Measurements from ENCODE around the gene ARSB. TPM values are rescaled to one million over a fixed set of nuclear protein-coding genes. Genes with fewer than 3 reads are reported as not detected.
A peak's percentile ranks its signal among the peaks of the same experiment; 100 is the strongest.

The ARSB gene
- total and polyA plus RNA-seq, 8 donors, result 0.58 to 35.6 (median 7.6) TPM

- peak in 1 of 2 donors; percentile 43 for DNase-seq
- no peak for TF ChIP-seq EP300 (IDR thresholded peaks at IDR 0.05)
- TF ChIP-seq CTCF (IDR thresholded peaks at IDR 0.05), result no peak
- H3K4me1 ChIP-seq, result peaks cover 0 to 7% (median 5%) of the 10 kb centered on the region in 4 donors
- H3K27me3 ChIP-seq, result no peaks in the 10 kb centered on the region
- intact Hi-C loops (cut with DNase I; ENCODE audit: low total_unique reads), result loop anchor here (10.0 kb wide), 1 partner anchor 71 kb away; no protein-coding TSS in a partner anchor
- 45 to 59% (median 52%) methylated on average over 4 of the region's 4 CpGs for WGBS, 5 donors
- no peaks in the 10 kb centered on the region for H3K36me3 ChIP-seq
- no peak overlapping the region for H3K4me3 ChIP-seq
- no peak overlapping the region for H3K27ac ChIP-seq
- peaks cover 0 to 8% (median 4%) of the 10 kb centered on the region in 4 donors for H3K9me3 ChIP-seq
Observed at GRCh38 chr5:78893940-78894677, 91.0 kb downstream of the ARSB start.

DNA sequence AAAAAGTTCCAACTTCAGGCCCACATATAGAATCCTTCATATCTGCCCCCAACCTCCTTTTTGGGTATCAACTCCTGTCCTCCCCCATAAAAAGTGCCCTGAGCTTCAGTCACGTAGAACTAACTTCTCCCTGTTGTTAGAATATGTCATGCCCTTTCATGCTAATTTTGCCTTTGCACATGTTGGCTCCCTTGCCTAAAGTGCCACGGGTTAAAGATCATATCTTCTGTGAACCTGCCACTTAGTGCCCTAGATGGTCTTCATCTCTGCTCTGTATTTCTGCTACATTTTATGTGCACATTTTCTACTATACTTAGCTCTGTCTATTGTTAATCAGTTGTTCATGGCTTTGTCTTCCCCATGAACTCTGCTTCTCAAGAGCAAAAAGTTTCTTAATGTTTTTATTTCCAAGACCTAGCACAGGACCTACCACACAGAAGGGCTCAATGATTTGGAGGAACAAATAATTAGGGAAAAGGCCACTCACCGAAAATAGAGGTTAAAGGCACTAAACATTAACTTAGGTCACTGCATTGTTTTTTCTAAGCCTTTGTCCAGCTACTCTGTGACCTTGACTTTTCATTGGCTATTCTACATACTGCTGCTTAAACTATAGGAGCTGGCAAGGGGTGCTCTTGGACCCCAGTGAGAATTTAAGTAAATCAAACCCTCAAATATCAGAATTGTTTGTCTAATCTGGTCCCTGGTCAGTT is 94.3 kb downstream of the ARSB start:
- TF ChIP-seq POLR2A (IDR thresholded peaks at IDR 0.05) (no peak), POLR2AphosphoS5 (IDR thresholded peaks at IDR 0.05) (no peak), CTCF (IDR thresholded peaks at IDR 0.05) (no peak), EP300 (IDR thresholded peaks at IDR 0.05) (no peak)
- Histone ChIP-seq H3K36me3 (no peaks in the 10 kb centered on the region), H3K4me3 (no peak overlapping the region), H3K4me1 (peaks cover 0 to 10% (median under 1%) of the 10 kb centered on the region in 4 donors), H3K27ac (no peak overlapping the region), H3K9me3 (no peaks in the 10 kb centered on the region), H3K27me3 (no peaks in the 10 kb centered on the region)
- 73 to 85% (median 82%) methylated on average over 3 of the region's 3 CpGs for WGBS, 5 donors
- intact Hi-C loops (cut with DNase I; ENCODE audit: low total_unique reads), result loop anchor here (10.0 kb wide), 1 partner anchor 74 kb away; no protein-coding TSS in a partner anchor
- DNase-seq, result no peak

DNA sequence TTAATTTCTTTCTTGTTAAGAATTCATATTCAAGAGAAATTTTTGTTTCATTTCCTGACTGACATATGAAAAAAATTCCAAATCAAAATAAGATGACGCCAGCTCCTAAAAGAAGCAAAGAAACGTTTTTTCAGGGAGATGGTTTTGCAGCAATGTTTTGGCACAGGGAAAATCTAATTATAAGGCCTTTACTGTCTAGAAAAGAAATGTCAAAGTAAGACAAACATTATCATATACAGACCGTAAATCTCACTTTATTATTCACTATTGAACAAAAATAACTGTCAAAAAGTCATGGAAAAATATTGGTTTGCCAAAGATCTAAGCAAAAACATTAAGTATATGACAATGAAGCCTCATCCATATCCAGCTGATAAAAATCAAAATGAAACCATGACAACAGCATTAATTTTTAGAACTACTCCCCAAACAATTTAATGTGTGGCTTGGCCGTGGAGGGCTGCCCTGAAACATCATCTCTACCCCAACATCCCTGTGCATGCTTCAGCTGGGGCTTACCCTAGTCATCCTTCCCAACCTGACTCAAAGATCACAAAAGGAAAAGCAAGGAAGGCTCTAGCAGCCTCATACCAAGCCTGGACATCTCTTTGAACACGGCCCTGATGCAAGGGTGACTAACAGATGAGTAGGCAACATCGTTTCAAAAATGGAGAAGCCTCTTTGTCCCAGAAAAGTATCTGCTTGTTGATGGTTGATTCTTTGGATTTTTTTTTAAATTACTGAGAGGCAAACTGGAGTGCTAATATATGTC is 95.6 kb downstream of the ARSB start:
- no peak for TF ChIP-seq EP300 (IDR thresholded peaks at IDR 0.05)
- no peak for TF ChIP-seq POLR2AphosphoS5 (IDR thresholded peaks at IDR 0.05)
- no peak for TF ChIP-seq CTCF (IDR thresholded peaks at IDR 0.05)
- no peak for TF ChIP-seq POLR2A (IDR thresholded peaks at IDR 0.05)
- no peak overlapping the region for H3K27ac ChIP-seq
- H3K4me1 ChIP-seq, result peaks cover 0 to 8% (median 0%) of the 10 kb centered on the region in 4 donors
- H3K27me3 ChIP-seq, result no peaks in the 10 kb centered on the region
- intact Hi-C loops (cut with DNase I; ENCODE audit: low total_unique reads), result loop anchor here (10.0 kb wide), 1 partner anchor 75 kb away; no protein-coding TSS in a partner anchor
- peaks cover 0 to 5% (median 0%) of the 10 kb centered on the region in 4 donors for H3K36me3 ChIP-seq
- no peak overlapping the region for H3K4me3 ChIP-seq
- no peak for DNase-seq
- no peaks in the 10 kb centered on the region for H3K9me3 ChIP-seq
- WGBS, 5 donors, result 83 to 90% (median 84%) methylated on average over 6 of the region's 6 CpGs
